GM12875 (cell line): ENCODE measurements around the gene CAPZB.

Experiments
- H3K4me3 ChIP-seq: one replicate; pipeline ENCODE4 v1.5.1; 2011; ENCODE audit warnings: low read depth, low read length, control low read depth
- CTCF ChIP-seq: IDR thresholded peaks from 2 replicates; pipeline ENCODE4 v1.5.1; 2011; ENCODE audit warnings: low read depth, mild to moderate bottlenecking, control low read depth, inconsistent platforms, low read length, moderate library complexity, borderline replicate concordance; ENCODE audit not compliant: insufficient read depth

The CAPZB gene

DNA sequence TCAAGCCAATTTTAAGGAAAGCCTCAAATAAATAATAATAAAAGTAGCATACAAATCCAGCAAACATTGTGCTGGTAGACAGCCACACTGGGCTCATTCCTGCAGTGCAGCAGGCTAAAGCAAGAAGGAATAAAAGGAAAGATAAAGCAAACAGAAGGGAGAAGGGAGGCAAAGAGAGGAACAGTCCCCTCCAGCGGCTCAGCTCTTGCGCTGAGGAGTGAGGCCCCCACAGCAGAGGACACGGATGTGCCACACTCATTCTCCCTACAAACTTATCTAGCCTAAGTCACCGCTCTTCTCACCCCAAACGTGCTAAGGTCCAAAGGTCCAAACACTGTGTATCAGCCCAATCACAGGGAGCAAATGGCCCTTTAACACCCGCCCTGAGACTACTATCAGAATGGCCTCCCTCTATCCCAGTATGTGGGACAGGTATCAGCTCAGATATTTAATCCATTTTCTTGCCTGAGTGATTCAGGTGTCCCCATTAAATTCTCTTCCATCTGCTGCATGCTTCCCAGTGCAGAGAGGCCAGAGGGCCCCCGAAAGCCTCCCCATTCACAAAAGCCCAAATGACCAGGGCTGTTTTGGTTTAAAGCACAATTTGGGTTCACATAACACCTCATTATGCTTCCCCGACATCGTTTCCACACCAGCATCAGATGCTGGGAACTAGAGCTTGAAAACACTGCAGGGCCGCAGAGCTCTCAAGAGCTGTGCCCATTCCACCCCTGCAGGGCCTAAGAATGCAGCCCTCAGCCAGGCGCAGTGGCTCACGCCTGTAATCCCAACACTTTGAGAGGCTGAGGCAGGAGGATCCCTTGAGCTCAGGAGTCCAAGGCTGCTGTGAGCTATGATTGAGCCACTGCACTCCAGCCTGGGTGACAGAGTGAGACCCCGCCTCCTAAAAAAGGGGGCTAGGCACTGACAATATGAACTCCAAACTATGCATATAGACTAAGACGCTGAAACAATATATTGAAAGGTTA lies 17.8 kb downstream of the CAPZB start:
- H3K4me3 ChIP-seq = no peak overlapping the region
- no peak for TF ChIP-seq CTCF

DNA sequence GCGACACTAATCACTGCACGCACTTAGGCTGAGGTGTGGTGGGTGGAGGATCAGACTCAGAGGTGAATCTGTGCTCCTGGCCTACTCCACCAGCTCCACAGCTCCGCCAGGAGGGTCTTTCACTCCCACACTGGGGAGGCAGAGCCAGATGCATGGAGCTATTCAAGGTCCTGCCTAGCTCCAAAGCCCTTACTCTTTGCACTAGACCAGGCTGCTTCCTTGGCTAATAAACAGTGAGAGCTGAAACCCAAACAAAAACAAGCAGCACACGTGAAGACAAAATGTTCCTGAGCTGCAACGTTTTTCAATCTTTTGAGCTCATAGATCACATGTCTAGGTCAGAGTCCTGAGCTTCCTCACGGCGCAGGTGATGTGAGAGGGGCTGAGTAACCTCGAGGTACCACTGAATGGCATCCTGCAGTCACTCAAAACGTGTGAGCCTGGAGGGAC lies 19.2 kb downstream of the CAPZB start:
- no peak overlapping the region for H3K4me3 ChIP-seq
- no peak for TF ChIP-seq CTCF

- no peak for TF ChIP-seq CTCF
- no peak overlapping the region for H3K4me3 ChIP-seq
Observed at GRCh38 chr1:19465650-19466049, 19.7 kb downstream of the CAPZB start.

DNA sequence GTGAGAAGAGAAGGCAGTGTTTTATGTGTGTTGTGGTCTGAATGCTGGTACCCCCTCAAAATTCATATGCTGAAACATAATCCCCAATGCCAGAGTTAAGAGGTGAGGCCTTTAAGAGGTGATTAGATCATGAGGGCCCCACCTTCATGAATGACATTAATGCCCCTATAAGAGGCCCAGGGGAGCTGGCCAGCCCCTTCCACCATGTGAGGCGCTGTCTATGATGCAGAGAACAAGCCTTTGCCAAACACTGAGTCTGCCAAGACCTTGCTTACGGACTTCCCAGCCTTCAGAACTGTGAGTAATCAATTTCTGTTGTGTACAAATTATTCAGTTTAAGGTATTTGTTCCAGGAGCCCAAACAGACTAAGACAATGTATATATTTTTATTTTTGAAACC lies 20.2 kb downstream of the CAPZB start:
- no peak for TF ChIP-seq CTCF
- no peak overlapping the region for H3K4me3 ChIP-seq

GRCh38 chr1:19464696-19465095 lies 20.6 kb downstream of the CAPZB start:
- no peak overlapping the region for H3K4me3 ChIP-seq
- no peak for TF ChIP-seq CTCF

DNA sequence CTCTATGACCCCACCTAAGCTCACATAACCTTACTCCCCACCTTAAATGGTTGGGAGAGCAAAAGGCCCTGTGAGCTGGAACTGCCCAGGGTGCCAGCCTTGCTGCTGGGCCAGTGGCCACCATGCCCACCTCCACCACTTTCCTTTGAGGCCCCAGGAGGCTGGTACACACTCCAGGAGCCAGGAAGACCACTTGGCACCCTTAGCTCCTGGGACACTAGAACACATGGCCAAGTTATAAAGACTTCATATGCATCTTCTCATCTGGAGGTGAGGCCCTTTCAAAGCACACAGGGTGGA lies 21.9 kb downstream of the CAPZB start:
- no peak overlapping the region for H3K4me3 ChIP-seq
- no peak for TF ChIP-seq CTCF

GRCh38 chr1:19462781-19463503 lies 22.4 kb downstream of the CAPZB start:
- TF ChIP-seq CTCF = no peak
- H3K4me3 ChIP-seq = no peak overlapping the region
